ENCODE measurements around the gene FGFR2. TPM values are rescaled to one million over a fixed set of nuclear protein-coding genes. Genes with fewer than 3 reads are reported as not detected.

The FGFR2 gene
- total and polyA plus RNA-seq, 9 of the 15 experiments (the other 6 are each of a cell fraction or from before 2014, with no cell fraction given) = 0.20 TPM; not detected in 8

GRCh38 chr10:121596689-121597503 lies 1.3 kb downstream of the FGFR2 start (continued):
- no peak for TF ChIP-seq THAP12 (CRISPR knock-in tag; IDR thresholded peaks at IDR 0.05)

- BruUV-seq (replicated peaks) = no TSS peak
- no peak for TF ChIP-seq ZBTB17 (CRISPR knock-in tag; IDR thresholded peaks at IDR 0.05)
- no peak for TF ChIP-seq POLR3A (IDR thresholded peaks at IDR 0.05; ENCODE audit: borderline replicate concordance, extremely low read depth, insufficient read depth, insufficient read length)
- no peak for TF ChIP-seq CTBP1 (IDR thresholded peaks at IDR 0.05; ENCODE audit: borderline replicate concordance)
- TF ChIP-seq GABPB2 (CRISPR knock-in tag; conservative IDR thresholded peaks at IDR 0.05) = no peak
- TF ChIP-seq BMI1 (IDR thresholded peaks at IDR 0.05; ENCODE audit: low read length) = no peak
- TF ChIP-seq ZNF282 (CRISPR knock-in tag; IDR thresholded peaks at IDR 0.05) = no peak
- no peak for TF ChIP-seq NR2C1 (IDR thresholded peaks at IDR 0.05)
- no peak for TF ChIP-seq NR2C1 (tag; IDR thresholded peaks at IDR 0.05)
- no peak for TF ChIP-seq ETS1 (conservative IDR thresholded peaks at IDR 0.05; ENCODE audit: control insufficient read depth, low read depth, low read length)
- no peak for TF ChIP-seq AFF4 (CRISPR knock-in tag; IDR thresholded peaks at IDR 0.05)
- TF ChIP-seq SUPT5H (IDR thresholded peaks at IDR 0.05) = no peak
Measured at GRCh38 chr10:121595806-121596688, 2.2 kb downstream of the FGFR2 start.

More at GRCh38 chr10:121595806-121596688, 2.2 kb downstream of the FGFR2 start:
- H3K79me2 ChIP-seq (ENCODE audit: control insufficient read depth, insufficient read depth, low read length) = no peaks in the 10 kb centered on the region
- ChIA-PET POLR2A (no interaction called here), CTCF (ENCODE audit: low intra/inter-chr PET ratio) (no interaction called here)
- FAIRE-seq = no peak
- in situ Hi-C loops (cut with MboI) = no loop called here
- DNase-seq (ENCODE audit: extremely low read depth in 1 of 4, low spot score in 3 of 4) = no peak
- H3K36me3 ChIP-seq (ENCODE audit: control insufficient read depth, insufficient read depth, low read length) = no peaks in the 10 kb centered on the region
- no peaks in the 10 kb centered on the region for H3K9me1 ChIP-seq (ENCODE audit: control insufficient read depth, insufficient read depth, low read length)
- no peak overlapping the region for H3K4me2 ChIP-seq (ENCODE audit: insufficient read depth, low read length)
- H3K9me3 ChIP-seq (replicated peaks; ENCODE audit: control insufficient read depth, insufficient read depth, low read depth, low read length) = no peaks in the 10 kb centered on the region
- no peak overlapping the region for H2AFZ ChIP-seq (ENCODE audit: low read depth, low read length)
- H4K20me1 ChIP-seq (replicated peaks; ENCODE audit: control insufficient read depth, insufficient read depth, low read length) = no peaks in the 10 kb centered on the region
- H3K9ac ChIP-seq (ENCODE audit: insufficient read depth in 1 of 2, low read depth in 2 of 2, low read length in 2 of 2) = no peak overlapping the region
- no peak overlapping the region for H3K4me3 ChIP-seq
- intact Hi-C loops (cut with micrococcal nuclease) = no loop called here
- H3K27ac ChIP-seq (ENCODE audit: extremely low read depth, low read depth, low read length) = no peak overlapping the region
- ATAC-seq = no peak
- under 1% methylated on average over 23 of the region's 28 CpGs for whole genome bisulfite sequencing (ENCODE audit: insufficient coverage, low coverage, missing lambda C conversion rate)
- H3K4me1 ChIP-seq (replicated peaks in 1 of 2; ENCODE audit: control insufficient read depth in 2 of 2, insufficient read depth in 2 of 2, low read length in 2 of 2) = peaks cover 0 to 11% of the 10 kb centered on the region in 2 experiments; a peak in 2 of 5 replicates
- peaks cover 4 to 23% of the 10 kb centered on the region in 2 experiments; a peak in 4 of 5 replicates for H3K27me3 ChIP-seq (ENCODE audit: control insufficient read depth in 2 of 2, insufficient read depth in 2 of 2, low read length in 2 of 2)
